Measurements from ENCODE around the gene PAF1. TPM values are rescaled to one million over a fixed set of nuclear protein-coding genes. Genes with fewer than 3 reads are reported as not detected.

PAF1 gene
- total RNA-seq, 1 experiment from 2014 or later, result 53.5 TPM

- TF ChIP-seq SP1 (IDR thresholded peaks at IDR 0.05; ENCODE audit: low read depth) (no peak), JUND (IDR thresholded peaks at IDR 0.05) (no peak), ELF1 (IDR thresholded peaks at IDR 0.05; ENCODE audit: borderline replicate concordance, low read depth) (no peak)
These were observed 26.9 kb downstream of the PAF1 start (continued) for GRCh38 chr19:39363901-39364457.

GRCh38 chr19:39362682-39363657 is 27.9 kb downstream of the PAF1 start:
- peaks cover 22 to 40% of the 10 kb centered on the region in 2 experiments; a peak in 3 of 4 replicates for H3K36me3 ChIP-seq (ENCODE audit: control insufficient read depth in 1 of 2, insufficient read depth in 2 of 2, low read length in 2 of 2)
- H3K27ac ChIP-seq (ENCODE audit: low read depth, low read length), result no peak overlapping the region
- no peak overlapping the region for H3K4me3 ChIP-seq (replicated peaks in 1 of 2; ENCODE audit: low read depth in 1 of 2, low read length in 2 of 2)
- H3K4me1 ChIP-seq (ENCODE audit: control insufficient read depth in 1 of 2, insufficient read depth in 2 of 2, low read length in 2 of 2), result peaks cover 0 to 11% of the 10 kb centered on the region in 2 experiments; a peak in 2 of 4 replicates
- TF ChIP-seq EZH2phosphoT487 (IDR thresholded peaks at IDR 0.05; ENCODE audit: borderline replicate concordance) (no peak), EGR1 (IDR thresholded peaks at IDR 0.05; ENCODE audit: low read depth) (no peak), EZH2 (IDR thresholded peaks at IDR 0.05) (no peak)
- ATAC-seq, result peak; percentile 25; the same call in 1 of the 2 replicates
- no peak overlapping the region for H3K9ac ChIP-seq (ENCODE audit: low read length)
- no peaks in the 10 kb centered on the region for H3K9me2 ChIP-seq (ENCODE audit: insufficient read depth)
- H3K79me2 ChIP-seq (ENCODE audit: insufficient read depth, low read length), result peaks cover 7% of the 10 kb centered on the region; the same call in 1 of the 2 replicates
- no peaks in the 10 kb centered on the region for H3K27me3 ChIP-seq (ENCODE audit: insufficient read depth, low read length)
- POLR2A ChIA-PET, result interaction anchor here (0.5 kb wide), 1 partner anchor 21 kb away, joined by 5 read pairs; the partner anchor contains the start of gene SAMD4B
- no peak for DNase-seq (ENCODE audit: low read depth, low spot score)
- no TSS peak for BruUV-seq (replicated peaks)
- no peaks in the 10 kb centered on the region for H3K9me3 ChIP-seq (ENCODE audit: control insufficient read depth in 1 of 2, insufficient read depth in 1 of 2, low read depth in 1 of 2, low read length in 2 of 2)
- intact Hi-C loops (cut with micrococcal nuclease), result no loop called here
- H2AFZ ChIP-seq (ENCODE audit: low read depth, low read length, poor library complexity, severe bottlenecking), result no peak overlapping the region
- RAD21 ChIA-PET (ENCODE audit: low non-redundant PET in 1 of 2, low total read pairs in 2 of 2, uncharacterized antibody in 2 of 2, unreplicated experiment in 2 of 2), result no interaction called here
- CTCF ChIA-PET, result interaction anchor here (1.7 kb wide), 1 partner anchor 28 kb away, joined by 3 read pairs; the partner anchor contains the start of genes MED29 and PAF1
- peak overlapping the region; percentile 18 for H3K4me2 ChIP-seq (ENCODE audit: low read length)
- H4K20me1 ChIP-seq (ENCODE audit: insufficient read depth), result no peaks in the 10 kb centered on the region; the same call in 1 of the 2 replicates
